ENCODE measurements around the gene TPGS1. TPM values are rescaled to one million over a fixed set of nuclear protein-coding genes. Genes with fewer than 3 reads are reported as not detected.

Gene TPGS1
- total and polyA plus RNA-seq, 8 donors = 1.2 to 65.5 (median 25.0) TPM

- Histone ChIP-seq H3K27me3 (peaks cover 0 to 32% (median 14%) of the 10 kb centered on the region in 3 donors), H3K9me3 (no peaks in the 10 kb centered on the region), H3K4me3 (no peak overlapping the region), H3K27ac (no peak overlapping the region), H3K36me3 (no peaks in the 10 kb centered on the region), H3K4me1 (peaks cover 19 to 26% (median 24%) of the 10 kb centered on the region in 4 donors)
- intact Hi-C loops (cut with DNase I; ENCODE audit: low total_unique reads) = no loop called here
- DNase-seq = no peak
- TF ChIP-seq POLR2AphosphoS5 (IDR thresholded peaks at IDR 0.05) = no peak
- WGBS, 5 donors = 83 to 89% (median 85%) methylated on average over 2 to 9 of the region's 9 CpGs
Observed at GRCh38 chr19:464208-464545, 43.1 kb upstream of the TPGS1 start.

- H3K4me3 ChIP-seq = no peak overlapping the region
- H3K27me3 ChIP-seq = peaks cover 0 to 22% (median 10%) of the 10 kb centered on the region in 3 donors
- DNase-seq = no peak
- intact Hi-C loops (cut with DNase I; ENCODE audit: low total_unique reads) = no loop called here
- no peak overlapping the region for H3K27ac ChIP-seq
- no peak for TF ChIP-seq POLR2A (IDR thresholded peaks at IDR 0.05)
- no peak for TF ChIP-seq EP300 (IDR thresholded peaks at IDR 0.05)
- no peak for TF ChIP-seq CTCF (IDR thresholded peaks at IDR 0.05)
- TF ChIP-seq POLR2AphosphoS5 (IDR thresholded peaks at IDR 0.05) = no peak
- no peaks in the 10 kb centered on the region for H3K9me3 ChIP-seq
- 88 to 96% (median 93%) methylated on average over 3 of the region's 3 CpGs for WGBS, 5 donors
- peaks cover 12 to 15% (median 15%) of the 10 kb centered on the region in 4 donors for H3K4me1 ChIP-seq
- no peaks in the 10 kb centered on the region for H3K36me3 ChIP-seq
Observed at GRCh38 chr19:465056-465816, 42.1 kb upstream of the TPGS1 start.

GRCh38 chr19:467554-467953 is 39.7 kb upstream of the TPGS1 start:
- H3K4me1 ChIP-seq = no peaks in the 10 kb centered on the region
- WGBS, 5 donors = 71 to 78% (median 74%) methylated on average over 8 to 11 of the region's 11 CpGs
- no peak for TF ChIP-seq POLR2AphosphoS5 (IDR thresholded peaks at IDR 0.05)
- TF ChIP-seq CTCF (IDR thresholded peaks at IDR 0.05) = no peak
- no peak for TF ChIP-seq EP300 (IDR thresholded peaks at IDR 0.05)
- TF ChIP-seq POLR2A (IDR thresholded peaks at IDR 0.05) = no peak
- DNase-seq = no peak
- peaks cover 0 to 2% (median 0%) of the 10 kb centered on the region in 3 donors for H3K27me3 ChIP-seq
- no peaks in the 10 kb centered on the region for H3K36me3 ChIP-seq
- no peaks in the 10 kb centered on the region for H3K9me3 ChIP-seq
- no peak overlapping the region for H3K4me3 ChIP-seq
- intact Hi-C loops (cut with DNase I; ENCODE audit: low total_unique reads) = no loop called here
- no peak overlapping the region for H3K27ac ChIP-seq

- no peak for DNase-seq
- Histone ChIP-seq H3K9me3 (no peaks in the 10 kb centered on the region), H3K36me3 (no peaks in the 10 kb centered on the region), H3K27ac (no peak overlapping the region), H3K4me1 (no peaks in the 10 kb centered on the region), H3K4me3 (no peak overlapping the region), H3K27me3 (no peaks in the 10 kb centered on the region)
- intact Hi-C loops (cut with DNase I; ENCODE audit: low total_unique reads) = no loop called here
- TF ChIP-seq CTCF (IDR thresholded peaks at IDR 0.05) (no peak), POLR2AphosphoS5 (IDR thresholded peaks at IDR 0.05) (no peak), POLR2A (IDR thresholded peaks at IDR 0.05) (no peak), EP300 (IDR thresholded peaks at IDR 0.05) (no peak)
- WGBS, 5 donors = 73 to 83% (median 77%) methylated on average over 27 of the region's 27 CpGs
Observed at GRCh38 chr19:468587-469256, 38.6 kb upstream of the TPGS1 start.
